Spleen (tissue), 11 donors: ENCODE measurements around the gene SLC9B2. TPM values are rescaled to one million over a fixed set of nuclear protein-coding genes. Genes with fewer than 3 reads are reported as not detected.

Experiments
- DNase-seq: peaks from one replicate; pipeline ENCODE4 v3.0.0-alpha.2; 2020
- H3K27ac ChIP-seq, 8 donors: fragments of 200-600 bp; sonication (generic) in 7 of 8; 1 replicate in 4 of 8; 2 replicates in 4 of 8; pipeline versions ENCODE4 v1.5.0 to v1.8.0; 2016 to 2021; ENCODE audit warnings: inconsistent platforms in 4 of 8, mild to moderate bottlenecking in 4 of 8, moderate library complexity in 1 of 8
- H3K27me3 ChIP-seq, 7 donors: fragments of 200-600 bp; sonication (generic) in 6 of 7; replicated peaks in 1 of 7; 1 replicate in 4 of 7; 2 replicates in 3 of 7; pipeline versions ENCODE4 v1.5.0 to v1.8.0; 2016 to 2021; ENCODE audit warnings: inconsistent platforms in 3 of 7, mild to moderate bottlenecking in 1 of 7
- H3K36me3 ChIP-seq, 6 donors: fragments of 200-600 bp; sonication (generic) in 5 of 6; 1 replicate in 4 of 6; 2 replicates in 2 of 6; pipeline versions ENCODE4 v1.5.0 to v1.8.0; 2016 to 2021; ENCODE audit warnings: inconsistent platforms in 2 of 6
- H3K4me1 ChIP-seq, 6 donors: fragments of 200-600 bp; sonication (generic) in 5 of 6; 1 replicate in 3 of 6; 2 replicates in 3 of 6; pipeline versions ENCODE4 v1.5.0 to v1.8.0; 2016 to 2021; ENCODE audit warnings: inconsistent platforms in 3 of 6
- H3K4me3 ChIP-seq, 8 donors: fragments of 200-600 bp; sonication (generic) in 7 of 8; 1 replicate in 4 of 8; 2 replicates in 4 of 8; pipeline versions ENCODE4 v1.5.0 to v1.8.0; 2016 to 2021; ENCODE audit warnings: inconsistent platforms in 4 of 8, mild to moderate bottlenecking in 4 of 8, moderate library complexity in 2 of 8
- H3K9me3 ChIP-seq, 8 donors: fragments of 200-600 bp; sonication (generic) in 7 of 8; 1 replicate in 4 of 8; 2 replicates in 4 of 8; pipeline versions ENCODE4 v1.5.0 to v1.8.0; 2016 to 2021; ENCODE audit warnings: inconsistent platforms in 4 of 8
- CTCF ChIP-seq, 11 experiments: fragments of 200-600 bp in 7 of 11; fragments of 450-650 bp in 4 of 11; sonication (generic) in 4 of 11; IDR thresholded peaks in 8 of 11; conservative IDR thresholded peaks in 3 of 11; 1 replicate in 7 of 11; 2 replicates in 4 of 11; pipeline versions ENCODE4 v1.4.0 to v1.8.0; 2016 to 2021; ENCODE audit warnings: antibody characterized with exemption in 11 of 11, inconsistent platforms in 4 of 11, mild to moderate bottlenecking in 1 of 11
- POLR2A ChIP-seq, 3 donors: fragments of 450-650 bp; IDR thresholded peaks; one replicate each; pipeline ENCODE4 v1.5.1; 2017; ENCODE audit warnings: antibody characterized with exemption in 3 of 3, mild to moderate bottlenecking in 1 of 3
- POLR2AphosphoS5 ChIP-seq, 3 donors: sonication (generic); formaldehyde crosslinking; IDR thresholded peaks; one replicate each; pipeline ENCODE4 v1.5.1; 2017; ENCODE audit warnings: antibody characterized with exemption in 3 of 3
- WGBS, 5 donors: extraction: QIAGEN DNeasy Blood & Tissue Kit in 3 of 5; methylation state at CpG; one replicate each; pipeline versions ENCODE4 v1.1.5 to v1.1.7; 2013 to 2018; 5-methylcytosine and 5-hydroxymethylcytosine counted together
- intact Hi-C: fragments of 100-400 bp; cut with DNase I; formaldehyde crosslinking; loops from one replicate; pipeline ENCODE4 v1.15.0; 2023; ENCODE audit warnings: low total_unique reads
- polyA plus RNA-seq, 3 donors: library from polyadenylated mRNA; stranded (reverse); fragments of 200-250 nt; gene quantifications; one replicate each; pipeline ENCODE4 v1.2.1, GENCODE V29; 2013
- total RNA-seq, 7 donors: library from RNA; depleted of rRNA in 3 of 7; stranded (reverse); fragments of >200 nt in 3 of 7; fragmentation: NEBNext Ultra II Directional in 4 of 7; extraction: Animal tissue kit (Norgen Biotek cat#: 25700) in 4 of 7; gene quantifications; one replicate each; pipeline versions ENCODE4 v1.1.0 to v1.2.1, GENCODE V29; 2016 to 2021
- donor health status: healthy with polysubstance abuse.
- donor health status: DM: no; HTN: no; CAD: no; lungs with moderate emphysema.
- donor health status: DM: no; HTN: no; CAD: no.
- donor health status: Bipolar disorder and iron deficiency.
- donor health status: healthy.
- donor health status: DM: no; HTN: no; CAD: no.
- donor health status: DM: yes; HTN: yes; CAD: no.

Gene SLC9B2
- total and polyA plus RNA-seq, 10 donors: 6.4 to 17.0 (median 12.5) TPM

GRCh38 chr4:103118166-103118565 lies 41.6 kb upstream of the SLC9B2 start:
- WGBS, 5 donors: 74 to 93% (median 89%) methylated on average over 1 of the region's 1 CpG
- Histone ChIP-seq H3K27me3 (no peaks in the 10 kb centered on the region), H3K4me3 (no peak overlapping the region), H3K4me1 (no peaks in the 10 kb centered on the region), H3K27ac (no peak overlapping the region), H3K36me3 (peaks cover 0 to 4% (median 0%) of the 10 kb centered on the region in 6 donors), H3K9me3 (no peaks in the 10 kb centered on the region)
- DNase-seq: no peak
- intact Hi-C loops: no loop called here
- no peak for TF ChIP-seq POLR2A (IDR thresholded peaks at IDR 0.05)
- no peak for TF ChIP-seq CTCF (IDR thresholded peaks at IDR 0.05 in 8 of 11, conservative IDR thresholded peaks at IDR 0.05 in 3 of 11)
- TF ChIP-seq POLR2AphosphoS5 (IDR thresholded peaks at IDR 0.05): no peak

- intact Hi-C loops: no loop called here
- TF ChIP-seq POLR2A (IDR thresholded peaks at IDR 0.05) (no peak), POLR2AphosphoS5 (IDR thresholded peaks at IDR 0.05) (no peak), CTCF (IDR thresholded peaks at IDR 0.05 in 8 of 11, conservative IDR thresholded peaks at IDR 0.05 in 3 of 11) (no peak)
- WGBS, 5 donors: 76 to 96% (median 84%) methylated on average over 4 of the region's 4 CpGs
- Histone ChIP-seq H3K36me3 (peaks cover 0 to 44% (median 0%) of the 10 kb centered on the region in 6 donors), H3K4me1 (no peaks in the 10 kb centered on the region), H3K27ac (no peak overlapping the region), H3K9me3 (no peaks in the 10 kb centered on the region), H3K4me3 (no peak overlapping the region), H3K27me3 (no peaks in the 10 kb centered on the region)
- DNase-seq: no peak
Measured at GRCh38 chr4:103111598-103111997, 35.0 kb upstream of the SLC9B2 start.

GRCh38 chr4:103108542-103108941 lies 32.0 kb upstream of the SLC9B2 start:
- TF ChIP-seq CTCF (IDR thresholded peaks at IDR 0.05 in 8 of 11, conservative IDR thresholded peaks at IDR 0.05 in 3 of 11): no peak
- TF ChIP-seq POLR2AphosphoS5 (IDR thresholded peaks at IDR 0.05): no peak
- TF ChIP-seq POLR2A (IDR thresholded peaks at IDR 0.05): no peak
- no peak for DNase-seq
- Histone ChIP-seq H3K36me3 (peaks cover 0 to 40% (median 0%) of the 10 kb centered on the region in 6 donors), H3K4me1 (no peaks in the 10 kb centered on the region), H3K9me3 (no peaks in the 10 kb centered on the region), H3K27me3 (no peaks in the 10 kb centered on the region), H3K27ac (no peak overlapping the region), H3K4me3 (no peak overlapping the region)
- WGBS, 5 donors: 96 to 99% (median 98%) methylated on average over 4 of the region's 4 CpGs
- intact Hi-C loops: no loop called here

- peaks cover 0 to 33% (median 0%) of the 10 kb centered on the region in 6 donors for H3K36me3 ChIP-seq
- no peaks in the 10 kb centered on the region for H3K27me3 ChIP-seq
- TF ChIP-seq POLR2A (IDR thresholded peaks at IDR 0.05) (no peak), POLR2AphosphoS5 (IDR thresholded peaks at IDR 0.05) (no peak), CTCF (IDR thresholded peaks at IDR 0.05 in 8 of 11, conservative IDR thresholded peaks at IDR 0.05 in 3 of 11) (no peak)
- intact Hi-C loops: no loop called here
- WGBS, 5 donors: 95 to 100% (median 99%) methylated on average over 2 of the region's 2 CpGs
- H3K9me3 ChIP-seq: no peaks in the 10 kb centered on the region
- no peak overlapping the region for H3K27ac ChIP-seq
- DNase-seq: no peak
- H3K4me1 ChIP-seq: no peaks in the 10 kb centered on the region
- H3K4me3 ChIP-seq: no peak overlapping the region
Measured at GRCh38 chr4:103105558-103106356, 29.2 kb upstream of the SLC9B2 start.
